Cardiac muscle cell (in vitro differentiated cells and primary cell): ENCODE measurements around the gene NFX1. TPM values are rescaled to one million over a fixed set of nuclear protein-coding genes. Genes with fewer than 3 reads are reported as not detected.
"Not testable (repeated sequence)": the region's sequence is repeated elsewhere in the genome, so short reads cannot be mapped to it uniquely, and the experiment has no call there.

Experiments
- DNase-seq, 2 donors: peaks; one replicate each; pipeline versions ENCODE4 v3.0.0 to v3.0.0-alpha.2; 2010 to 2017; ENCODE audit warnings: low read depth in 1 of 2, low spot score in 1 of 2
- H3K27ac ChIP-seq: fragments of 200-600 bp; sonication (generic); 2 replicates; pipeline ENCODE4 v1.5.1; 2016
- H3K27me3 ChIP-seq: fragments of 200-600 bp; sonication (generic); 2 replicates; pipeline ENCODE4 v1.6.0; 2016; ENCODE audit warnings: control low read depth
- H3K36me3 ChIP-seq: fragments of 200-600 bp; sonication (generic); 2 replicates; pipeline ENCODE4 v1.5.1; 2016; ENCODE audit warnings: control low read depth
- H3K4me1 ChIP-seq: fragments of 200-600 bp; sonication (generic); 2 replicates; pipeline ENCODE4 v1.8.1; 2017; ENCODE audit warnings: low read depth, mild to moderate bottlenecking, mixed run types
- H3K4me3 ChIP-seq: fragments of 200-600 bp; sonication (generic); 2 replicates; pipeline ENCODE4 v1.5.1; 2016; ENCODE audit warnings: mild to moderate bottlenecking
- H3K9me3 ChIP-seq: fragments of 200-600 bp; sonication (generic); 2 replicates; pipeline ENCODE4 v1.5.1; 2017; ENCODE audit warnings: low read depth, mild to moderate bottlenecking, control low read depth
- polyA plus RNA-seq: library from polyadenylated mRNA; unstranded; fragments of >200 nt; fragmentation: Nextera tagmentation; extraction: Ambion mirVana; gene quantifications from 2 replicates; pipeline ENCODE4 v1.2.1, GENCODE V29; 2016
- total RNA-seq: library from RNA; depleted of rRNA; stranded (reverse); fragments of >200 nt; gene quantifications from 2 replicates; pipeline ENCODE4 v1.2.3, GENCODE V29; 2016
- TF ChIP-seq, protein P1 (sequence below): IDR thresholded peaks from 2 replicates; pipeline ENCODE4 v1.5.1; 2012; ENCODE audit warnings: low read depth, mild to moderate bottlenecking, low read length

Gene NFX1
- total and polyA plus RNA-seq, 2 experiments from 2014 or later = 19.3 to 29.9 TPM

DNA sequence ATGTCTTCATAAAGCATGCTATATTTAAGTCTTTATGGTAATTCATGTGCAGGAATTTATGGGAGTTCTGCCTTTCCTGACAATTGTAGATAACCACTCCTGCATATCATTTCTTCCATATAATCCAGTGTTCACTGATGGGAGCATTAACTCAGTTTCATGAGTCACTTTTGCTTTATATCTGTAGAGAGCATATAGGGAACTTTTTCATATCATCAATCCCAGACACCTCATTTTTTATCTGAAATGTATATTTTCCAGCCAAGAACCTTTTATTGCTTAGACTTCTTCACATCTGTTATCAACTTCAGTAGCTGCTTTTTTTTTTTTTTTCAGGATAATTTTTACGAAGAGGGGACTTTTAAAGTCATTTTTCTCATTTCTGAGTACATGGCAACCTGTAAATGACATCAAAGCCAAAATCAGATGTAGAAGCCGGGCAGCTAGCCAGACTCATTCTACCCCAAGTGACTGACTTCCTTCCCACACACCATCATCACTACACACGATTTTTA is 41.1 kb downstream of the NFX1 start:
- DNase-seq = no peak
- H3K36me3 ChIP-seq = peaks cover 47% of the 10 kb centered on the region
- H3K4me3 ChIP-seq = no peak overlapping the region
- no peaks in the 10 kb centered on the region for H3K27me3 ChIP-seq
- H3K9me3 ChIP-seq = no peaks in the 10 kb centered on the region
- no peak overlapping the region for H3K27ac ChIP-seq
- TF ChIP-seq, protein P1, sequence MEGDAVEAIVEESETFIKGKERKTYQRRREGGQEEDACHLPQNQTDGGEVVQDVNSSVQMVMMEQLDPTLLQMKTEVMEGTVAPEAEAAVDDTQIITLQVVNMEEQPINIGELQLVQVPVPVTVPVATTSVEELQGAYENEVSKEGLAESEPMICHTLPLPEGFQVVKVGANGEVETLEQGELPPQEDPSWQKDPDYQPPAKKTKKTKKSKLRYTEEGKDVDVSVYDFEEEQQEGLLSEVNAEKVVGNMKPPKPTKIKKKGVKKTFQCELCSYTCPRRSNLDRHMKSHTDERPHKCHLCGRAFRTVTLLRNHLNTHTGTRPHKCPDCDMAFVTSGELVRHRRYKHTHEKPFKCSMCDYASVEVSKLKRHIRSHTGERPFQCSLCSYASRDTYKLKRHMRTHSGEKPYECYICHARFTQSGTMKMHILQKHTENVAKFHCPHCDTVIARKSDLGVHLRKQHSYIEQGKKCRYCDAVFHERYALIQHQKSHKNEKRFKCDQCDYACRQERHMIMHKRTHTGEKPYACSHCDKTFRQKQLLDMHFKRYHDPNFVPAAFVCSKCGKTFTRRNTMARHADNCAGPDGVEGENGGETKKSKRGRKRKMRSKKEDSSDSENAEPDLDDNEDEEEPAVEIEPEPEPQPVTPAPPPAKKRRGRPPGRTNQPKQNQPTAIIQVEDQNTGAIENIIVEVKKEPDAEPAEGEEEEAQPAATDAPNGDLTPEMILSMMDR = no peak
- no peaks in the 10 kb centered on the region for H3K4me1 ChIP-seq

DNA sequence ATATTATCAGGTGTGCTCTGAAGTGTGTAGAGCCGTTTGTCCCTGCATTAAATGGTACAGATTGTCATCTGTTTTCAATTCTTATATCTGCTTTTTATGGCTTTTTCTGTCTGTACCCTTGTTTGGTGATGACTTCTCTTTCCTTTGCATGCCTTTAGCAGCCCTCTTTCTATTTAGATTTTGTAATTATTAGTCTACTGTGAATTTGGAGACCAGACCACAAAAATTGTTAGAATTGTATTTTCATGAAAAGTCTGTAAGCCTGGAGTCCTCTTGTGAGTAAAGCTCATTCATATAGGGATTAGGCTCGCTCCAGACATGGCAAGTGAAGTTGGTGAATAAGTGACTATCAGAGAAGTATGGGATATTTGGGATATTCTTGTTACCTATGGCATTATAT is 41.7 kb downstream of the NFX1 start:
- Histone ChIP-seq H3K27me3 (no peaks in the 10 kb centered on the region), H3K9me3 (no peaks in the 10 kb centered on the region), H3K27ac (no peak overlapping the region), H3K4me3 (no peak overlapping the region), H3K4me1 (no peaks in the 10 kb centered on the region), H3K36me3 (peaks cover 48% of the 10 kb centered on the region)
- no peak for DNase-seq
- TF ChIP-seq, protein P1 = no peak

DNA sequence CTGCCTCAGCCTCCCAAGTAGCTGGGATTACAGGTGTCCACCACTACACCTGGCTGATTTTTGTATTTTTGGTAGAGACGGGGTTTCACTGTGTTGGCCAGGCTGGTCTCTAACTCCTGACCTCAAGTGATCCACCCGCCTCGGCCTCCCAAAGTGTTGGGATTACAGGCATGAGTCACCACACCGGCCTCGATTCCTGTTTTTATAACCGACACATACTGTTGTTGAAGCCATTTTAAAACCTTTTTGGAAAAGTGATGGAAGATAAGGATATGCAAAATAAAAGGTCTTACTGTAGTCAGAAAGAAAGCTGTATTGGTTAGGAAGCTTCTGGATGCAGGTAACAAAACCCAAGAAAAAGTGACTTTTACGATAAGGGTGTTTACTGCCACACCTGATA is 42.6 kb downstream of the NFX1 start:
- not testable (repeated sequence) for H3K27ac ChIP-seq, DNase-seq, H3K27me3 ChIP-seq, H3K4me1 ChIP-seq, H3K9me3 ChIP-seq, H3K4me3 ChIP-seq
- H3K36me3 ChIP-seq = peaks cover 43% of the 10 kb centered on the region

DNA sequence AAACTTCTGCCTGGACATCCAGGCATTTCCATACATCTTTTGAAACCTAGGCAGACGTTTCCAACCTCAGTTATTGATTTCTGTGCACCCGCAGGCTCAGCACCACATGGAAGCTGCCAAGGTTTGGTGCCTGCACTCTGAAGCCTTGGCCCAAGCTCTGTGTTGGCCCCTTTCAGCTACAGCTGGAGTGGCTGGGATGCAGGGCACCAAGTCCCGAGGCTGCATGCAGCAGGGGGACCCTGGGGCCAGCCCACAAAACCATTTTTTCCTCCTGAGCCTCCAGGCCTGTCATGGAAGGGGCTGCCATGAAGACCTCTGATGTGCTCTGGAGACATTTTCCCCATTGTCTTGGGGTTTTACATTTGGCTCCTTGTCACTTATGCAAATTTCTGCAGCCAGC is 49.9 kb downstream of the NFX1 start:
- H3K9me3 ChIP-seq = no peaks in the 10 kb centered on the region
- peaks cover 56% of the 10 kb centered on the region for H3K36me3 ChIP-seq
- no peak overlapping the region for H3K27ac ChIP-seq
- DNase-seq = no peak
- TF ChIP-seq, protein P1 = no peak
- no peaks in the 10 kb centered on the region for H3K27me3 ChIP-seq
- no peak overlapping the region for H3K4me3 ChIP-seq
- no peaks in the 10 kb centered on the region for H3K4me1 ChIP-seq

DNA sequence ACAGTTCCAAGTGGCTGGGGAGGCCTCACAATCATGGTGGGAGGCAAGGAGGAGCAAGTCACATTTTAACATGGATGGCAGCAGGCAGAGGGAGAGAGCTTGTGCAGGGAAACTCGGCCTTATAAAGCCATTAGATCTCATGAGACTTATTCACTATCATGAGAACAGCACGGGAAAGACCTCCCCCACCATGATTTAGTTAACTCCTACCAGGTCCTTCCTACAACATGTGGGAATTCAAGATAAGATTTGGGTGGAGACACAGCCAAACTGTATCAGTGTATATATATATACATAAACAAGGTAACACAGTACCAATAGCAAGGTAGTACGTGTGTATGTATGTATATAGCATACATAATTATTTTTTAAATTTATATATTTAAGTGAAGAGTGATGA is 50.9 kb downstream of the NFX1 start:
- H3K9me3 ChIP-seq = no peaks in the 10 kb centered on the region
- TF ChIP-seq, protein P1 = no peak
- DNase-seq = no peak
- peaks cover 58% of the 10 kb centered on the region for H3K36me3 ChIP-seq
- no peak overlapping the region for H3K4me3 ChIP-seq
- H3K4me1 ChIP-seq = no peaks in the 10 kb centered on the region
- no peaks in the 10 kb centered on the region for H3K27me3 ChIP-seq
- no peak overlapping the region for H3K27ac ChIP-seq

DNA sequence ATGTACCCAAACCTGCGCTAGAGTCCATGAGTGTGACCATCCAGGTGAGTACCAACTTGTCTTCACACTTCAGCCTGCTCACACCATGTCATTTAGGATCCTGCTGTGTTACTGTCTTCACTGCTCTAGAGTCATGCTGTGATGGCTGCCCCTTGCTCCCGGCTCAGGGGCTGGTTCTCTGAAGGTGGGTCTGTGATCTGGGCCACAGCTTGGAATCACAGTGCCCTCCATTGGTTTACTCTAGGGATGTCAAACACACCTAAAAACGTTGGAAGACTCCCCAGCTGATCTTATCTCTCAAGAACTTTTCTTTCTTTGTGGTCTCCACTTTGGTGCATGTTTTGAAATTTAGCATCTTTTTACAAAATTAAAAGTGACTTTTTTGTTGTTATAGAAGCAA is 53.8 kb downstream of the NFX1 start:
- no peak for DNase-seq
- no peaks in the 10 kb centered on the region for H3K27me3 ChIP-seq
- H3K9me3 ChIP-seq = no peaks in the 10 kb centered on the region
- TF ChIP-seq, protein P1 = no peak
- H3K27ac ChIP-seq = no peak overlapping the region
- H3K36me3 ChIP-seq = peaks cover 69% of the 10 kb centered on the region
- H3K4me3 ChIP-seq = no peak overlapping the region
- no peaks in the 10 kb centered on the region for H3K4me1 ChIP-seq
